SK-N-MC (cell line): ENCODE data around the gene ADD3.

ENCODE experiments used
- EZH2 ChIP-seq: fragments of 200-600 bp; sonication (generic); IDR thresholded peaks from one replicate; pipeline ENCODE4 v1.6.1; 2017; ENCODE audit warnings: antibody characterized with exemption
- FOXP2 ChIP-seq: optimal IDR thresholded peaks from 2 replicates; pipeline ENCODE3; 2011; ENCODE audit warnings: mild to moderate bottlenecking, moderate library complexity; ENCODE audit not compliant: insufficient read depth; ENCODE audit errors: extremely low read length, control extremely low read depth
- POLR2AphosphoS5 ChIP-seq: IDR thresholded peaks from 2 replicates; pipeline ENCODE4 v1.6.1; 2012; ENCODE audit warnings: mild to moderate bottlenecking, low read depth, low read length, borderline replicate concordance

DNA sequence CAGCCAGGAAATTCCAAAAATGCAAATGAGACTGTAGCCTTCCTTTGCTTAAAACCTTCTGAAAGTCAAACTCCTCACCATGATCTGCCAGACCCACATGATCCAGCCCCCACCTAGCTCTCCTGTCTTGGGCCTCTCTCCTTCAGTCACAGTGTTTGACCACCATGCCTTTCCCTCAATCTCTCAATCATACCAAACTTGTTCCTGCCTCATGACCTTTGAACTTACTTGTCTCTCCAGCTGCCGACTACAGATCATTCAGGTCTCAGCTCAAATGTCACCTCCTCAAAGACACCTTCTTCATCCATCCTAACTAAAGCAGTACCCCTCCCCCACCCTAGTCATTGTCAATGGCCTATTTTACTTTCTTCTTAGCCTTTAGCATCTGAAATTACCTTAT is 9.3 kb upstream of the ADD3 start:
- TF ChIP-seq EZH2 (no peak), POLR2AphosphoS5 (no peak), FOXP2 (no peak)
